HG02885 (cell line): ENCODE measurements around the gene PIAS3.
"Not testable (repeated sequence)": the region's sequence is repeated elsewhere in the genome, so short reads cannot be mapped to it uniquely, and the experiment has no call there.

Experiments used
- ATAC-seq: cut with Tn5 transposase; IDR thresholded peaks from one replicate; pipeline ENCODE4 v1.9.1; 2021; ENCODE audit warnings: mild to moderate bottlenecking; ENCODE audit not compliant: unreplicated experiment, poor library complexity

The PIAS3 gene

GRCh38 chr1:145827966-145828365, 30.9 kb downstream of the PIAS3 start:
- no peak for ATAC-seq

DNA sequence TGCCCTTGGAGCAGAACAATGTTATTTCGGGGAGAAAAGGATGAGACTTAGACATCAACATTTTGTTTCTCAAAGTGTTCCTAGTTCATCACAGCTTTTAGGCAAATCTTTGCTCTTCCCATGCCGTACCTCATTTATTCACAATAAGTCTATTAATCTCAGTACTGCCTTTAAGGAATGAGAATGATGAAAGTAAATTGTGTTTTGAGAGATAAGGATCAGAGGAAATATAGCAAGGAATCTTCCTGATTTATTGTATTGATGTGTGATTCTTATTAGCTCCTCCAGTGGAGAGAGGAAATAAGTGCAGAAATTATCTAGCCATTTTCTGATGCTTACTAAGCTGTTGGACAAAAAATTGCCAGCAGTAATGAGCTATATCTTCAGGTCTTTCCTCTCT, 32.9 kb downstream of the PIAS3 start:
- no peak for ATAC-seq

DNA sequence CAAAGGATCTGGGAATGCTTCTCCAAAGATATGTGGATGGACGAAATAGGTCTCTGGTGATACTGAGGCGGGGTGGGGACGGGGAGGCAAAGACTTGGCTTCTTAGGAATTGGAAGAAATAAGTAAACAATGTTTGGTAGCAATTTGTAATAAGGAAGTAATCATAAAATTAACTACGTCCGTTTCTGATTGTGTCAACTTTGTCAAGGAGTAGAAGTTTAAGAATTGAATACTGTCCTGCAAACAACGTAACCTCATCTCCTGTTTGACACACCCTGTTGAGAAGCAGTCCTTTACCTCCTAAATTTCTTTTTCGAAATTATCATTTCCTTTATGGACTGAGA, 34.4 kb downstream of the PIAS3 start:
- ATAC-seq: no peak

DNA sequence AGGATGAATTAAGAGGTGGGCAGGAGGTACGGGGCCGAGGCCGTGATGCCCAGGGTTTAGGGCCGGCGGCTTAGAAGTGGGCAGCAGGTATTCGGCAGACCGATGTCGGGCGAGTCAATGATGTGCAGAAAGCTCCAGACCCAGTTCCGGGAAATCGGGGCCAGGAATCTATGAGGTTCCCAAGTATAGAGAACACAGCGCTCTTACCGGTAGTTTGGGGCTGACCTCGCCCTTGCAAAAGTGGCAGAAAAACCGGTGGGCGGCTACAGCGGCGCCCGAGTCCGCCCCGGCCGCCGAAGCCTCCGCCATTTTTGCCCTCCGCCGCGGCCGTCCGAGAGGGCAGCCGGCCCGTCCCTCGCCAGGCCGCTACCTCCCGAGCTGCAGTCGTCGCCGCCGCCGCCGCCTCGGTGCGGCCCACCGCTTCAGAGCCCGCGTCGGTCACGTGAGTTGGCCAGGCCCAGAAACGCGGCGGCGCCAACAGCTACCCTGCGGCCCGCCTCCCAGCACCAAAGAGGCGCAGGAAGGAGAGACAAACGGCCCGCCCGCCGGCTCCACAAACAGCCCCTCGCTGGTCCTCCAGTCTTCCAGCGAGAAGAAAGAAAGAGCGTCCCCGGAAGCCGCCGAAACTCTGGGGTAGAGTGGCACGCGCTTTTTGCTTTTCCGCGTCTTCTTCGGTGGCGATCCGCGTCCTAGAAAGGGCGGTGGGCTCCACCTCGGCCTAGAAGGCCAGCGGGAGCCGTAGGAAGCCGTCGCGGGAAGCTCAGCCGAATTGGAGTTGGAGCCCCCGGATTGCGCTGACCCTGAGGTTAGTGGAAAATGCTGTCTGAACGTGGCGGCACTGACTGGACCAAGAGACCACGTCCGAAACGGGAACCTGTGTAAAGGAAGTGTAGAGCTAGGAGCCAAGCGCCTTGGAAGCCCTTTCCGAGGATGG, 35.0 kb downstream of the PIAS3 start, which contains the start of the genes POLR3C and RNF115:
Gene POLR3C (plus strand): TSS at position 636 of the 934 bp plus-strand sequence. CDS start 1,577 bp downstream, outside the sequence.
Gene RNF115 (minus strand): TSS at position 531 of the 934 bp plus-strand sequence. CDS start 222 bp downstream, at position 309.
- peak; percentile 86 for ATAC-seq

DNA sequence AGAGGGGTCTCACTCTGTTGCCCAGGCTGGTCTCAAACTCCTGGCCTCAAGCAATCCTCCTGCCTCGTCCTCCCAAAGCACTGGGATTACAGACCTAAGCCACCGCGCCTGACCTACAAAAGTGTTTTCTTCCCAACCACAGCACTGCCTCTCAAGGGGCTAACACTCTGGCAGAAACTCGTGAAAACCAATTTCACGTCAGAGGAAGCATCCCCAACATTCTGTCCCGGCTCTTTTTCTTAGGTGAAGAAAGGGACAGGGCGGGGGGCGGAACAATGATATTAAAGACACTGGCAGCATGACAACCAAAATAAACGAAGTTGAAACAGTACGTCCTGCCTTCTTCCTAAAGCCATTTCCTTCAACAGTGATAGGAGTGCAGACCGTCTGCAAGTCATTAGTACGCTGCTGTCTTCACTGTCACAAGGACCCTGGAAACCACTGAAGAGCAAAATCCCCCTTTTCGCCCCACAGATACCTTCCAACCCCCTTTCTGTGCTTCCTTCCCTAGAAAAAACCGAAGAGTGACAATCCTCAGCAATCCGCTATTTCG, 36.0 kb downstream of the PIAS3 start:
- not testable (repeated sequence) for ATAC-seq

- ATAC-seq: not testable (repeated sequence)
Observed at GRCh38 chr1:145818095-145818494, 40.8 kb downstream of the PIAS3 start.

DNA sequence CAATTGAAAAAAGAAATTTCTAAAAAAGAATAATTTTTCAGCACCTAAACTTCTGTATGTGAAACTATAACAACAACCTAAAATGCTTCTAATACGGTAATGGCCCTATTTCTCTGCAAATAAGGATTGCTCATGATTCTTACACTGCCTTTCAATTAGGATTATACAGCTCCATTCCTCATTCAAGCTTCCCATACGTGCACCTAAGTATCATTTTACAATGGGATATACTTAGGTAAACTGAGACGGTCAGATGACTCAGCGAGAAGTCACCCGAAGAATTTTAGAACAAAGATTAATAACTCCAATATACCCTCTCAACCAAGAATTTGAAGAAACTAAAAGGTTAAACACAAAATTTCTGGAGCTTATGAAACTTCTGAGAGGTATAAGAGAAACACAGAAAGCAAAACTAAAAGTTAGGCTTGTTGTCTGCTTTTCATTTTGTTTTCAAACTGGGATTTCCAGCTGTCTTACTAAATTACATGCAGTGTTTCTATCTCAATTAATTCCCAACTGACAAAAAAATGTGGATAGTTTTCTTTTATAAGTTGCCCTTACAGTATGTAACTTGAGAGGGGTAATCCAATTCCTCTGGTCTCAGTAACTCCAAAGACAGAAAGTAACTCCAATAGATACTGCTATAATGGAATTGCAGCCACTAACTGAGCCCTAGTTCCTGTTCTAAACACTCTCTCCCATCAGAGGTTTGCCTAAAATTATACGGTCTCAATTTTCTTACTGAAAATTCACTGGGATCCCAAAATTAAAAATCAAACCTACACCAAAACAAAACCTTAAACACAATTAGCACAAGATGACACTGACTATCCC, 45.7 kb downstream of the PIAS3 start:
- not testable (repeated sequence) for ATAC-seq

GRCh38 chr1:145806844-145807243, 52.0 kb downstream of the PIAS3 start:
- ATAC-seq: no peak

DNA sequence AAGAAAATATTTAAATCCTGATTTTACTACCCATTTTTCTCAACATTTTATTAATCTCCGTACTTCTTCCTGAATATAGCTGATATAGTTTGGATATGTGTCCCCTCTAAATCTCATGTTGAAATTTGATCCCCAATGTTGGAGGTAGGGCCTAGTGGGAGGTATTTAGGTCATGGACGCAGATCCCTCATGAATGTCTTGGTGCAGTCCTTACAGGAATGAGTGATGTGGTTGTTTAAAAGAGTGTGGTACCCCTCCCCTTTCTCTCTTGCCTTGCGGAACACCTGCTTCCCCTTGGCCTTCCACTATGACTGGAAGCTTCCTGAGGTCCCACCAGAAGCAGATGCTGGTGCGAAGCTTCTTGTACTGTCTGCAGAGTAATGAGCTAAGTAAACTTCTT, 52.5 kb downstream of the PIAS3 start:
- ATAC-seq: no peak

GRCh38 chr1:145805057-145805456, 53.8 kb downstream of the PIAS3 start:
- no peak for ATAC-seq

DNA sequence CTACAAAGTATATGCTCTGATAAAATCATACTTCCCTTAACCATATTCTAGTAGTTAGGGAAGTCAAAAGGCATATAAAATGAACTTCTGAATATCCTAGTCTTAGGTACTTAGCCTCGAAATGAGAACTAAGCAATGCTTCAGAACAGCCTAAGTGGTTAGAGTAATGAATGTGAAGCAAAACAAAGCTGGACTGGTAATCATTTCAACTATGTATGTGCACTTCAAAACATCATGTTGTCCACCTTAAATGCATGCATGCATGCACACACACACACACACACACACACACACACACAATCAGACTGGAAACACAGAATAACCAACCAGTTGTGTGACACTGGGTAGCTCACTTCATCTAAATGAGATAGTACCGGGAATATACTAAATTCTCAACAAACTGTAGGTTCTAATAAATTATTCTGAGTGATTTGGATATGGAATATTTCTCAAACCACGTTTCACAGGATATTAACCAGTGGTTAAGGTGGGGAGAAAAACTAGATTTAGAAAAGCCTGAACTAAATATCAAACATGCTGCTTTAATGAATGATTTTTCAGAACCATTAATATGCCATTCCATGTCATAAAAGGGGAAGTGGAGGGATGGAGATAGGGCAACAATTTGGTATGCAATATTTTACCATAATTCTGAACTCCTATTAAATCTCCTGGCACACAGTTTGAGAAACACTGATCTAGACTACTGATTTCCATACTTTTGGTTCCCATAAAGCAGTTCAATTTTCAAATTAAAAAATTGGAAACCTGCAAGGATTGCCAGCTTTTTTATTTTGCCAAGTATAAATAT, 54.4 kb downstream of the PIAS3 start:
- no peak for ATAC-seq

DNA sequence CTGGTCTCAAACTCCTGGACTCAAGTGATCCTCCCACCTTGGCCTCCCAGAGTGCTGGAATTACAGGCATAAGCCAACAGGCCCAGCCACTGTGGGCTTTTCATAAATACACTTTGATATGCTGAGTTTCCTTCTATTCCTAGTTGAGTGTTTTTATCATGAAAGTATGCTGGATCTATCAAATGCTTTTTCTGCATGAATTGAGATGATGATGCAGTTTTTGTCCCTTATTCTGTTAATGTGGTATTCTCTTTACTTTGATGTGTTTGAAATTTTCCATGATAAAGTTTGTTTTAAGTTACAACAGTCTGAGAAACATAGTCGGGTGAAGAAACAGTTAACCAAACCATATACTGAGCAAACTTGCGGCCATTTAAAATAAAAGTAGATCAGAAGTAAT, 59.1 kb downstream of the PIAS3 start:
- ATAC-seq: no peak
